NCI-H226 (cell line): ENCODE measurements around the gene ALOXE3.

Experiments used
- DNase-seq: peaks from one replicate; pipeline ENCODE4 v3.0.0-alpha.2; 2015

ALOXE3 gene

GRCh38 chr17:8141741-8142140 lies 23.4 kb upstream of the ALOXE3 start:
- no peak for DNase-seq

GRCh38 chr17:8141045-8141444 lies 22.7 kb upstream of the ALOXE3 start:
- no peak for DNase-seq

- DNase-seq: no peak
Observed at GRCh38 chr17:8140065-8141029, 22.0 kb upstream of the ALOXE3 start.

- DNase-seq: peak; percentile 94
Observed at GRCh38 chr17:8138672-8139371, 20.5 kb upstream of the ALOXE3 start.

GRCh38 chr17:8138374-8138671 lies 20.0 kb upstream of the ALOXE3 start:
- no peak for DNase-seq

- DNase-seq: no peak
Observed at GRCh38 chr17:8137645-8138373, 19.5 kb upstream of the ALOXE3 start.

GRCh38 chr17:8133941-8134340 lies 15.6 kb upstream of the ALOXE3 start:
- no peak for DNase-seq

GRCh38 chr17:8133399-8133798 lies 15.1 kb upstream of the ALOXE3 start:
- DNase-seq: no peak

GRCh38 chr17:8131844-8132441 lies 13.6 kb upstream of the ALOXE3 start:
- DNase-seq: peak; percentile 71

GRCh38 chr17:8128125-8128784 lies 9.9 kb upstream of the ALOXE3 start:
- no peak for DNase-seq

GRCh38 chr17:8126491-8127066 lies 8.3 kb upstream of the ALOXE3 start:
- DNase-seq: peak; percentile 47

GRCh38 chr17:8125947-8126490 lies 7.7 kb upstream of the ALOXE3 start:
- DNase-seq: peak; percentile 32

- DNase-seq: peak; percentile 54
Observed at GRCh38 chr17:8125154-8125946, 7.0 kb upstream of the ALOXE3 start.

GRCh38 chr17:8124350-8125153 lies 6.2 kb upstream of the ALOXE3 start:
- DNase-seq: peak; percentile 36

GRCh38 chr17:8123695-8124349 lies 5.5 kb upstream of the ALOXE3 start, which contains the start of gene HES7:
HES7 (minus strand) TSS chr17:8124106; CDS start chr17:8124084, 22 bp downstream.
- no peak for DNase-seq

GRCh38 chr17:8122924-8123694 lies 4.8 kb upstream of the ALOXE3 start:
- no peak for DNase-seq

GRCh38 chr17:8122422-8122923 lies 4.2 kb upstream of the ALOXE3 start:
- peak; percentile 34 for DNase-seq

GRCh38 chr17:8121681-8122421 lies 3.5 kb upstream of the ALOXE3 start:
- peak; percentile 68 for DNase-seq
